H1 (cell line): ENCODE results near the gene AP4M1. TPM values are rescaled to one million over a fixed set of nuclear protein-coding genes. Genes with fewer than 3 reads are reported as not detected.
A peak's percentile ranks its signal among the peaks of the same experiment; 100 is the strongest.

ENCODE experiments used
- CTCF ChIA-PET: fragments of 300-600 bp; sonication (Branson Sonifier 250); formaldehyde crosslinking; loops from one replicate; lab custom pipeline; 2021; ENCODE audit not compliant: partially characterized antibody; lab: Charles Lee
- POLR2A ChIA-PET: fragments of 300-600 bp; sonication (Branson Sonifier 250); formaldehyde crosslinking; loops from one replicate; lab custom pipeline; 2021; ENCODE audit warnings: inconsistent platforms; ENCODE audit not compliant: partially characterized antibody; lab: Charles Lee
- DNase-seq, 2 experiments: peaks; one replicate each; pipeline versions ENCODE4 v3.0.0 to v3.0.0-alpha.2; 2010 to 2022; ENCODE audit warnings: low spot score in 2 of 2, low read depth in 1 of 2, mixed read lengths in 1 of 2
- FAIRE-seq: peaks from 2 replicates; lab custom pipeline; 2011; peaks lifted over from hg19 to GRCh38; lab: Jason Lieb, UNC
- H2AFZ ChIP-seq: 2 replicates; pipeline ENCODE4 v1.8.1; 2012; ENCODE audit warnings: low read length, inconsistent platforms
- H2AK5ac ChIP-seq: 2 replicates; pipeline ENCODE4 v1.6.1; 2013; ENCODE audit warnings: low read depth, low read length
- H2BK120ac ChIP-seq: replicated peaks from 2 replicates; pipeline ENCODE3; 2013; ENCODE audit warnings: low read depth, low read length, inconsistent platforms
- H2BK12ac ChIP-seq: 2 replicates; pipeline ENCODE4 v1.6.1; 2013; ENCODE audit warnings: low read depth, low read length
- H2BK15ac ChIP-seq: 2 replicates; pipeline ENCODE4 v1.6.1; 2013; ENCODE audit warnings: low read length
- H2BK20ac ChIP-seq: 2 replicates; pipeline ENCODE4 v1.6.1; 2013; ENCODE audit warnings: low read length
- H2BK5ac ChIP-seq: 2 replicates; pipeline ENCODE4 v1.6.1; 2013; ENCODE audit warnings: low read depth, low read length
- H3K14ac ChIP-seq: 2 replicates; pipeline ENCODE4 v1.6.1; 2013; ENCODE audit warnings: inconsistent platforms; ENCODE audit not compliant: insufficient read length
- H3K18ac ChIP-seq: 2 replicates; pipeline ENCODE4 v1.6.1; 2013; ENCODE audit warnings: low read length; ENCODE audit errors: extremely low read depth
- H3K23ac ChIP-seq: 2 replicates; pipeline ENCODE4 v1.6.1; 2013; ENCODE audit warnings: inconsistent platforms; ENCODE audit not compliant: insufficient read length
- H3K23me2 ChIP-seq: 2 replicates; pipeline ENCODE4 v1.6.1; 2013; ENCODE audit warnings: low read depth, low read length
- H3K27ac ChIP-seq: 2 replicates; pipeline ENCODE4 v1.6.1; 2011; ENCODE audit warnings: low read depth, low read length, inconsistent platforms
- H3K27me3 ChIP-seq, 4 experiments: replicated peaks in 1 of 4; 1 replicate in 1 of 4; 2 replicates in 3 of 4; pipeline versions ENCODE4 v1.6.1 to v1.8.1; 2011 to 2013; ENCODE audit warnings: low read length in 3 of 4, mild to moderate bottlenecking in 3 of 4, inconsistent platforms in 2 of 4, mixed read lengths in 2 of 4, moderate library complexity in 1 of 4; ENCODE audit not compliant: control insufficient read depth in 3 of 4, insufficient read depth in 3 of 4; ENCODE audit errors: extremely low read depth in 1 of 4
- H3K36me3 ChIP-seq, 4 experiments: 2 replicates each; pipeline versions ENCODE4 v1.6.1 to v1.8.1; 2011 to 2013; ENCODE audit warnings: mild to moderate bottlenecking in 4 of 4, low read length in 3 of 4, moderate library complexity in 2 of 4, control low read depth in 1 of 4, inconsistent platforms in 1 of 4; ENCODE audit not compliant: insufficient read depth in 4 of 4, control insufficient read depth in 2 of 4
- H3K4ac ChIP-seq: replicated peaks from 2 replicates; pipeline ENCODE3; 2013; ENCODE audit warnings: low read length, low read depth, mixed read lengths, inconsistent platforms; ENCODE audit not compliant: insufficient read length
- H3K4me1 ChIP-seq, 4 experiments: replicated peaks in 1 of 4; 1 replicate in 1 of 4; 2 replicates in 3 of 4; pipeline versions ENCODE4 v1.6.1 to v1.8.1; 2011 to 2013; ENCODE audit warnings: low read length in 3 of 4, inconsistent platforms in 2 of 4, mixed read lengths in 1 of 4; ENCODE audit not compliant: insufficient read depth in 4 of 4, control insufficient read depth in 3 of 4
- H3K4me2 ChIP-seq, 2 experiments: 2 replicates each; pipeline versions ENCODE4 v1.6.1 to v1.8.1; 2011 to 2013; ENCODE audit warnings: low read depth in 2 of 2, low read length in 2 of 2, control low read depth in 1 of 2, inconsistent platforms in 1 of 2, mild to moderate bottlenecking in 1 of 2; ENCODE audit not compliant: insufficient read depth in 1 of 2
- H3K4me3 ChIP-seq, 4 experiments: fragments of 200-600, 300-600 bp in 1 of 4; sonication (generic), shearing (Covaris generic), sonication (Bioruptor Twin) in 1 of 4; 2 replicates each; pipeline versions ENCODE4 v1.5.1 to v1.8.1; 2011 to 2016; ENCODE audit warnings: low read length in 4 of 4, low read depth in 3 of 4, control low read depth in 2 of 4, inconsistent platforms in 2 of 4, mild to moderate bottlenecking in 2 of 4, mixed read lengths in 1 of 4, moderate library complexity in 1 of 4; ENCODE audit not compliant: insufficient read depth in 2 of 4; ENCODE audit errors: extremely low read depth in 1 of 4
- H3K56ac ChIP-seq: replicated peaks from 2 replicates; pipeline ENCODE3; 2013; ENCODE audit warnings: low read depth, mild to moderate bottlenecking, mixed read lengths, low read length, inconsistent platforms; ENCODE audit not compliant: insufficient read length
- H3K79me1 ChIP-seq: 2 replicates; pipeline ENCODE4 v1.6.1; 2013; ENCODE audit warnings: low read depth, low read length, control low read depth
- H3K79me2 ChIP-seq, 2 experiments: 2 replicates each; pipeline versions ENCODE4 v1.6.1 to v1.8.1; 2012 to 2013; ENCODE audit warnings: low read length in 2 of 2, mild to moderate bottlenecking in 2 of 2, inconsistent platforms in 1 of 2; ENCODE audit not compliant: insufficient read depth in 2 of 2, control insufficient read depth in 1 of 2
- H3K9ac ChIP-seq, 4 experiments: replicated peaks in 1 of 4; 1 replicate in 1 of 4; 2 replicates in 3 of 4; pipeline versions ENCODE4 v1.6.1 to v1.8.1; 2011 to 2013; ENCODE audit warnings: low read depth in 3 of 4, low read length in 3 of 4, control low read depth in 2 of 4, mild to moderate bottlenecking in 2 of 4, moderate library complexity in 2 of 4, inconsistent platforms in 1 of 4; ENCODE audit errors: extremely low read depth in 1 of 4
- H3K9me3 ChIP-seq, 2 experiments: 2 replicates each; pipeline versions ENCODE4 v1.6.1 to v1.8.1; 2012 to 2013; ENCODE audit warnings: mild to moderate bottlenecking in 2 of 2, moderate library complexity in 2 of 2, control low read depth in 1 of 2, inconsistent platforms in 1 of 2, low read depth in 1 of 2, low read length in 1 of 2, mixed read lengths in 1 of 2; ENCODE audit not compliant: insufficient read depth in 2 of 2
- H4K20me1 ChIP-seq, 2 experiments: replicated peaks in 1 of 2; 2 replicates each; pipeline versions ENCODE3 to v1.8.1; 2011 to 2013; ENCODE audit warnings: inconsistent platforms in 2 of 2, low read length in 2 of 2, mild to moderate bottlenecking in 1 of 2; ENCODE audit not compliant: insufficient read depth in 2 of 2, control insufficient read depth in 1 of 2
- H4K5ac ChIP-seq: 2 replicates; pipeline ENCODE4 v1.6.1; 2013; ENCODE audit warnings: low read length, low read depth, mixed read lengths, inconsistent platforms; ENCODE audit not compliant: insufficient read length
- H4K8ac ChIP-seq: 2 replicates; pipeline ENCODE4 v1.8.0; 2013; ENCODE audit warnings: mild to moderate bottlenecking, moderate library complexity, low read length, inconsistent platforms; ENCODE audit not compliant: insufficient read depth; ENCODE audit errors: extremely low read depth
- H4K91ac ChIP-seq: replicated peaks from 2 replicates; pipeline ENCODE3; 2013; ENCODE audit warnings: low read length, mixed read lengths, inconsistent platforms; ENCODE audit not compliant: insufficient read length
- BCL11A ChIP-seq, 2 experiments: IDR thresholded peaks; one replicate each; pipeline ENCODE4 v1.6.1; 2011; ENCODE audit warnings: low read depth in 2 of 2, low read length in 2 of 2, mild to moderate bottlenecking in 2 of 2
- CHD1 ChIP-seq: IDR thresholded peaks from 2 replicates; pipeline ENCODE4 v1.6.1; 2012; ENCODE audit warnings: low read depth, low read length, improper control_type of control experiment
- CREB1 ChIP-seq: IDR thresholded peaks from 2 replicates; pipeline ENCODE4 v1.6.1; 2012; ENCODE audit warnings: inconsistent platforms
- CTBP2 ChIP-seq: IDR thresholded peaks from 2 replicates; pipeline ENCODE4 v1.7.0; 2011; ENCODE audit warnings: borderline replicate concordance, mild to moderate bottlenecking, moderate library complexity, mixed read lengths, low read length; ENCODE audit not compliant: insufficient read depth, insufficient read length
- EP300 ChIP-seq, 2 experiments: IDR thresholded peaks; 1 replicate in 1 of 2; 2 replicates in 1 of 2; pipeline ENCODE4 v1.6.1; 2011 to 2012; ENCODE audit warnings: low read depth in 2 of 2, low read length in 2 of 2, mild to moderate bottlenecking in 2 of 2, borderline replicate concordance in 1 of 2, inconsistent platforms in 1 of 2, moderate library complexity in 1 of 2
- FOSL1 ChIP-seq: IDR thresholded peaks from 2 replicates; pipeline ENCODE4 v1.6.1; 2011; ENCODE audit warnings: mild to moderate bottlenecking, low read depth, low read length, moderate library complexity; ENCODE audit not compliant: insufficient read depth
- HDAC6 ChIP-seq: IDR thresholded peaks from one replicate; pipeline ENCODE4 v1.7.1; 2012; ENCODE audit warnings: low read depth, mild to moderate bottlenecking, inconsistent platforms, low read length, moderate library complexity
- JUN ChIP-seq: IDR thresholded peaks from 2 replicates; pipeline ENCODE4 v1.6.1; 2011; ENCODE audit warnings: low read depth, mild to moderate bottlenecking, improper control_type of control experiment, low read length
- JUND ChIP-seq: IDR thresholded peaks from 2 replicates; pipeline ENCODE4 v1.6.1; 2011; ENCODE audit warnings: mild to moderate bottlenecking, improper control_type of control experiment, low read length
- RXRA ChIP-seq: IDR thresholded peaks from 2 replicates; pipeline ENCODE4 v1.6.1; 2011; ENCODE audit warnings: low read depth, mild to moderate bottlenecking, low read length, moderate library complexity; ENCODE audit not compliant: insufficient read depth
- TAF1 ChIP-seq: IDR thresholded peaks from 2 replicates; pipeline ENCODE4 v1.6.1; 2011; ENCODE audit warnings: mild to moderate bottlenecking, low read depth, low read length
- TCF12 ChIP-seq: IDR thresholded peaks from 2 replicates; pipeline ENCODE4 v1.6.1; 2011; ENCODE audit warnings: low read depth, mild to moderate bottlenecking, low read length
- TEAD4 ChIP-seq: IDR thresholded peaks from 2 replicates; pipeline ENCODE4 v1.6.1; 2012; ENCODE audit warnings: low read depth, low read length, inconsistent platforms, mixed read lengths
- WGBS, 2 experiments: shearing (Covaris generic) in 1 of 2; methylation state at CpG; one replicate each; pipeline versions ENCODE4 v1.1.6 to v1.1.7; 2013 to 2015; ENCODE audit warnings: low lambda C conversion rate in 2 of 2, mixed read lengths in 2 of 2, inconsistent platforms in 1 of 2, low coverage in 1 of 2, missing lambda C conversion rate in 1 of 2; ENCODE audit not compliant: insufficient replicate concordance in 2 of 2, insufficient coverage in 1 of 2, insufficient read length in 1 of 2; ENCODE audit errors: extremely low coverage in 1 of 2, missing lambda C conversion rate in 1 of 2; 5-methylcytosine and 5-hydroxymethylcytosine counted together
- polyA plus RNA-seq, 7 experiments: library from polyadenylated mRNA; depleted of rRNA in 3 of 7; stranded (reverse) in 5 of 7; unstranded in 2 of 7; fragments of >200 nt in 5 of 7; fragments of 200-250 nt in 2 of 7; gene quantifications; 1 replicate in 5 of 7; 2 replicates in 1 of 7; 4 replicates in 1 of 7; pipeline versions ENCODE4 v1.2.1 to v1.2.3, GENCODE V29; 2011 to 2013; ENCODE audit warnings: missing spikeins in 2 of 7, mixed read lengths in 2 of 7
- total RNA-seq: library from RNA; stranded (reverse); fragmentation: NEBNext Ultra II Directional; extraction: Animal tissue kit (Norgen Biotek cat#: 25700); gene quantifications from 2 replicates; pipeline ENCODE4 v1.2.1, GENCODE V29; 2021

AP4M1 gene
- total and polyA plus RNA-seq, 2 of the 8 experiments (the other 6 are each of a cell fraction or from before 2014, with no cell fraction given): 15.2 to 16.6 TPM

DNA sequence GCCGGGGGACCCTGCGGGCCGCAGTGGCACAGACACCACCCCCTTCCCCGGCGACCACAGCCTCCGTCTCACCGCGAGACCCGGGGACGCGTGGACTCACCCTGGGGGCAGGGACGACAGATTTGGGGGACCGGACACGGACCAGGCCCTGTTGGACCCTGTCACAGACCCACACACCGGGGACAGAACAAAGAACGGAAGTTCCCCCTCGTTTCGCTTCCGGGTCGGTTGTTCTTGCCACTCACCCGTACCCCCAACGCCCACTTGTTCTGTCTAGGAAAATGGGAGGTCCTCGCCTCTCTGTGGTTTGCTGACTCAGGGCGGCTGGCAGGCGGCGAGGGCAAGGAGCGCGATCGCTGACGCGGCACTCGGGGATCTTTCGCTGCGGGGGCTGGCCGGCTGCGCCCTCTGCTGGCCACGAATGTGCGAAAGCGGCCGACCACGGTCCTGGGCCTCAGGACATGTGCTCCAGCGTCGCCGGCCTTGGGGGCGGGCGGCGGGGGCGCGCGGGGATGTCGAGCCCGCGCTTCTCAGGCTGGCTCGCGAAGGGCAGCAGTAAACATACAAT is 19.8 kb upstream of the AP4M1 start, which contains the start of gene ZNF3:
TSS of gene ZNF3 (minus strand) at position 189 of the 568 bp plus-strand sequence. CDS start 4,366 bp downstream, outside the sequence.
- ChIA-PET POLR2A (interaction anchor here (0.6 to 19.6 kb wide), 14 partner anchors 12 to 242 kb away, joined by 3 to 722 read pairs (median 3); partner anchors contain the start of genes AP4M1, MCM7 and ZSCAN21), CTCF (interaction anchor here (0.6 to 1.2 kb wide), 5 partner anchors 11 to 168 kb away, joined by 3 to 8 read pairs (median 4); partner anchors contain the start of genes AP4M1 and MCM7)
- H2BK20ac ChIP-seq: no peak within 1 kb of the TSS
- H3K9ac ChIP-seq: peak within 1 kb of the TSS; percentile 94 to 97 (median 94)
- H3K9me3 ChIP-seq: peaks cover 4 to 7% of the 10 kb centered on the region in 2 experiments; a peak in 1 of 4 replicates
- H4K20me1 ChIP-seq: peaks cover 1 to 3% of the 10 kb centered on the region in 2 experiments
- no peak within 1 kb of the TSS for H2BK120ac ChIP-seq
- peak within 1 kb of the TSS; percentile 85 for H2BK5ac ChIP-seq
- H3K14ac ChIP-seq: no peak within 1 kb of the TSS
- H4K91ac ChIP-seq: peak within 1 kb of the TSS; percentile 74
- H4K5ac ChIP-seq: peak within 1 kb of the TSS; percentile 68
- H3K27ac ChIP-seq: peak within 1 kb of the TSS; percentile 91
- H3K4me2 ChIP-seq: peak within 1 kb of the TSS; percentile 66 to 73
- peak within 1 kb of the TSS; percentile 76 to 100 (median 96) for H3K4me3 ChIP-seq
- peaks cover 0 to 9% (median 4%) of the 10 kb centered on the region in 4 experiments; a peak in 3 of 7 replicates for H3K4me1 ChIP-seq
- peaks cover 32 to 49% of the 10 kb centered on the region in 2 experiments for H3K79me2 ChIP-seq
- DNase-seq (peak; percentile 97), FAIRE-seq (no peak)
- peaks cover 4% of the 10 kb centered on the region; the same call in 1 of the 2 replicates for H3K79me1 ChIP-seq
- H2BK15ac ChIP-seq: no peak within 1 kb of the TSS
- peaks cover 16 to 35% (median 26%) of the 10 kb centered on the region in 4 experiments for H3K36me3 ChIP-seq
- no peak within 1 kb of the TSS; the same call in 1 of the 2 replicates for H3K18ac ChIP-seq
- WGBS, 2 experiments: 2% methylated on average over 55 of the region's 55 CpGs; no CpG with 5 or more reads in 1 of the 2 experiments
- no peak within 1 kb of the TSS for H3K23ac ChIP-seq
- H3K27me3 ChIP-seq: no peaks in the 10 kb centered on the region
- peak within 1 kb of the TSS; percentile 97 for H3K4ac ChIP-seq
- H4K8ac ChIP-seq: peak within 1 kb of the TSS; percentile 100
- peaks cover 6% of the 10 kb centered on the region; the same call in 1 of the 2 replicates for H3K23me2 ChIP-seq
- H2AK5ac ChIP-seq: no peak within 1 kb of the TSS
- H2BK12ac ChIP-seq: no peak within 1 kb of the TSS
- H3K56ac ChIP-seq: peak within 1 kb of the TSS; percentile 92
- no peak within 1 kb of the TSS for H2AFZ ChIP-seq
- TF ChIP-seq CTBP2 (no peak), EP300 (IDR thresholded peaks at IDR 0.05; ENCODE audit: borderline replicate concordance in 1 of 2, low read depth in 2 of 2, low read length in 2 of 2) (peak in 1 of 2 experiments; percentile 81; a peak in 1 of 3 replicates), HDAC6 (no peak), BCL11A (IDR thresholded peaks at IDR 0.05; ENCODE audit: low read depth in 2 of 2, low read length in 2 of 2) (no peak), TAF1 (peak; percentile 93), TEAD4 (no peak), RXRA (0 out of 2 replicates have a peak, but pooled peaks have one; percentile 76), CREB1 (peak; percentile 90), JUND (peak; percentile 79), JUN (no peak), CHD1 (no peak), TCF12 (no peak), FOSL1 (no peak)
